H1 (cell line): ENCODE data around the gene HSPA4. TPM values are rescaled to one million over a fixed set of nuclear protein-coding genes. Genes with fewer than 3 reads are reported as not detected.

Experiments used
- BRCA1 ChIP-seq: IDR thresholded peaks from 2 replicates; pipeline ENCODE4 v1.6.1; 2012; ENCODE audit warnings: low read depth, low read length, improper control_type of control experiment
- CBX5 ChIP-seq: fragments of 300-800, 300-1000 bp; sonication (generic); IDR thresholded peaks from 2 replicates; pipeline ENCODE4 v1.7.1; 2016; ENCODE audit warnings: antibody characterized with exemption, low read length, low read depth
- CEBPB ChIP-seq: IDR thresholded peaks from 2 replicates; pipeline ENCODE4 v1.6.1; 2012; ENCODE audit warnings: low read depth, low read length
- CHD7 ChIP-seq: fragments of 300-600 bp; sonication (generic); IDR thresholded peaks from 2 replicates; pipeline ENCODE4 v1.7.1; 2012; ENCODE audit warnings: low read length, moderate library complexity, mild to moderate bottlenecking, inconsistent platforms; ENCODE audit not compliant: insufficient replicate concordance
- GABPA ChIP-seq: IDR thresholded peaks from 2 replicates; pipeline ENCODE4 v1.6.1; 2011; ENCODE audit warnings: mild to moderate bottlenecking, low read length, moderate library complexity, borderline replicate concordance; ENCODE audit not compliant: insufficient read depth
- JUN ChIP-seq: IDR thresholded peaks from 2 replicates; pipeline ENCODE4 v1.6.1; 2011; ENCODE audit warnings: low read depth, mild to moderate bottlenecking, improper control_type of control experiment, low read length
- MAX ChIP-seq: IDR thresholded peaks from 2 replicates; pipeline ENCODE4 v1.6.1; 2012; ENCODE audit warnings: inconsistent platforms
- RXRA ChIP-seq: IDR thresholded peaks from 2 replicates; pipeline ENCODE4 v1.6.1; 2011; ENCODE audit warnings: low read depth, mild to moderate bottlenecking, low read length, moderate library complexity; ENCODE audit not compliant: insufficient read depth
- TBP ChIP-seq: IDR thresholded peaks from 2 replicates; pipeline ENCODE4 v1.6.1; 2011; ENCODE audit warnings: low read depth, low read length, improper control_type of control experiment
- YY1 ChIP-seq: IDR thresholded peaks from 2 replicates; pipeline ENCODE4 v1.6.1; 2011; ENCODE audit warnings: low read depth, mild to moderate bottlenecking, low read length
- polyA plus RNA-seq, 7 experiments: library from polyadenylated mRNA; depleted of rRNA in 3 of 7; stranded (reverse) in 5 of 7; unstranded in 2 of 7; fragments of >200 nt in 5 of 7; fragments of 200-250 nt in 2 of 7; gene quantifications; 1 replicate in 5 of 7; 2 replicates in 1 of 7; 4 replicates in 1 of 7; pipeline versions ENCODE4 v1.2.1 to v1.2.3, GENCODE V29; 2011 to 2013; ENCODE audit warnings: missing spikeins in 2 of 7, mixed read lengths in 2 of 7
- total RNA-seq: library from RNA; stranded (reverse); fragmentation: NEBNext Ultra II Directional; extraction: Animal tissue kit (Norgen Biotek cat#: 25700); gene quantifications from 2 replicates; pipeline ENCODE4 v1.2.1, GENCODE V29; 2021
- TF ChIP-seq, protein P1 (sequence below): IDR thresholded peaks from 2 replicates; pipeline ENCODE4 v1.6.1; 2011; ENCODE audit warnings: low read length, improper control_type of control experiment

Gene HSPA4
- total and polyA plus RNA-seq, 2 of the 8 experiments (the other 6 are each of a cell fraction or from before 2014, with no cell fraction given) = 28.9 to 445 TPM

GRCh38 chr5:133123297-133123696 lies 71.5 kb downstream of the HSPA4 start (continued):
- TF ChIP-seq CHD7 = no peak
- TF ChIP-seq JUN = no peak
- no peak for TF ChIP-seq CEBPB
- TF ChIP-seq YY1 = no peak
- no peak for TF ChIP-seq MAX
- no peak for TF ChIP-seq BRCA1
- TF ChIP-seq TBP = no peak
- no peak for TF ChIP-seq GABPA
- TF ChIP-seq CBX5 = no peak
- TF ChIP-seq RXRA = no peak
- TF ChIP-seq, protein P1, sequence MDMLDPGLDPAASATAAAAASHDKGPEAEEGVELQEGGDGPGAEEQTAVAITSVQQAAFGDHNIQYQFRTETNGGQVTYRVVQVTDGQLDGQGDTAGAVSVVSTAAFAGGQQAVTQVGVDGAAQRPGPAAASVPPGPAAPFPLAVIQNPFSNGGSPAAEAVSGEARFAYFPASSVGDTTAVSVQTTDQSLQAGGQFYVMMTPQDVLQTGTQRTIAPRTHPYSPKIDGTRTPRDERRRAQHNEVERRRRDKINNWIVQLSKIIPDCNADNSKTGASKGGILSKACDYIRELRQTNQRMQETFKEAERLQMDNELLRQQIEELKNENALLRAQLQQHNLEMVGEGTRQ = no peak
